ENCODE results near the gene MSI1.

Gene MSI1

DNA sequence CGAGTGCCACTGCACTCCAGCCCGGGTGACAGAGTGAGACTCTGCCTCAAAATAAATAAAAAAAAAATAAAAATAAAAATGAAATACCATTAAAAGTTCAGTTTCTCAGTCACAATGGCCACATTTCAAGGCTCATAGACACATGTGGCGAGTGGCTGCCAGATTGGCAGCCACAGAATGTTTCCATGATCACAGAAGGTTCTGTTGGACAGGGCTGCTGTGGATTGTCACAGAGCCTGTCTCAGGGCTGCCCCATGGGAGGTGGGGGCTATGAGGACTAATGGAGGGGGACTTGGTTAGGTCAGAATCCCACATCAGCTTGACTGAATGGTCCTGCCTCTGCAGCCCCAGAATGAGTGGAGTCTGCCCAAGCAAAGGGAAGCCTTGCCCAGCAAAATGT, 37.6 kb downstream of the MSI1 start:
- no peak for DNase-seq (ENCODE audit: low read depth, low spot score)
- H3K27ac ChIP-seq = no peak overlapping the region

DNA sequence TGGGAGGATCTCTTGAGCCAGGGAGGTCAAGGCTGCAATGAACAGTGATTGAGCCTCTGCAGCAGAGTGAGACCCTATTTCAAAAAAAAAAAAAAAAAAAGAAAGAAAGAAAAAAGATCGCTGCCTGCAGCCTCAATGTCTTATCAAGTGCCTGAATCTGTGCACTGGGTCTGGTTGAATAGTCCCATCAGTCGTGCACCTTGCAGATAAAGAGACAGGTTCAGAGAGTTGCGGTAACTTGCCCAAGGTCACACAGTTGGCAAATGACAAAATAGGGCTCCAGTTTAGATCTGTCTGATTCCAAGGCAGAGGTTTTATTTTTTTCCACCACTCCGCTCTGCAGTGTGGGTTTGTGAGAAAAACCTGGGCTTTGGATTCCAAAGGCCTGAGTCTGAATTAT, 40.7 kb downstream of the MSI1 start:
- DNase-seq (ENCODE audit: low read depth, low spot score) = no peak
- H3K27ac ChIP-seq = no peak overlapping the region

- H3K27ac ChIP-seq = no peak within 1 kb of the TSS
- DNase-seq (ENCODE audit: low read depth, low spot score) = no peak
These were observed 41.4 kb downstream of the MSI1 start, which contains the start of gene PLA2G1B for GRCh38 chr12:120327593-120327992. Gene PLA2G1B, minus strand, starts transcription at chr12:120327779. Its CDS starts 26 bp downstream, at chr12:120327753.

DNA sequence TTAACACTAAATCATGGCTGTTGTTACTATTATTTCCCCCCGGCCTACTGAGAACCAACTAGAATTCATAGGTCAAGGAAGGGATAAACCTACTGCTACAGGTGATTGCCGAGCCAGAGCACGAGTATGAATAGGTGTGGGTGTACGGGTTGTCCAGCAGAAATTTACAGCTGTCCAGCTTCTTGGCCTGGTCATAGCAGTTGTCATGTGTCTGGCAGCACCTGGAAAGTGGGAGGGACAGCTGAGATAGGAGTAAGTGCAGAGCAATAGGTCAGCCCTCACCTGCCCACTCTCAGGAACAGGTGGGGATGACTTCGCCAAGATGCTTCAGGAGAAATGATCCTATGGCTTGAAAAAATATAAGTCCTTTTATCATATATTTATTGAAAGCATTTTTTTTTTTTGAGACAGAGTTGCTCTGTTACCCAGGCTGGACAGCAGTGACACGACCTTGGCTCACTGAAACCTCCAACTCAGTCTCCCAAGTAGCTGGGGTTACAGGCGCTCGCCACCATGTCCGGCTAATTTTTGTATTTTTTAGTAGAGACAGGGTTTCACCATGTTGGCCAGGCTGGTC, 44.0 kb downstream of the MSI1 start:
- no peak overlapping the region for H3K27ac ChIP-seq
- DNase-seq (ENCODE audit: low read depth, low spot score) = no peak

GRCh38 chr12:120323772-120324171, 45.2 kb downstream of the MSI1 start:
- H3K27ac ChIP-seq = no peak overlapping the region
- no peak for DNase-seq (ENCODE audit: low read depth, low spot score)

GRCh38 chr12:120321382-120322202, 47.4 kb downstream of the MSI1 start:
- no peak overlapping the region for H3K27ac ChIP-seq
- no peak for DNase-seq (ENCODE audit: low read depth, low spot score)

DNA sequence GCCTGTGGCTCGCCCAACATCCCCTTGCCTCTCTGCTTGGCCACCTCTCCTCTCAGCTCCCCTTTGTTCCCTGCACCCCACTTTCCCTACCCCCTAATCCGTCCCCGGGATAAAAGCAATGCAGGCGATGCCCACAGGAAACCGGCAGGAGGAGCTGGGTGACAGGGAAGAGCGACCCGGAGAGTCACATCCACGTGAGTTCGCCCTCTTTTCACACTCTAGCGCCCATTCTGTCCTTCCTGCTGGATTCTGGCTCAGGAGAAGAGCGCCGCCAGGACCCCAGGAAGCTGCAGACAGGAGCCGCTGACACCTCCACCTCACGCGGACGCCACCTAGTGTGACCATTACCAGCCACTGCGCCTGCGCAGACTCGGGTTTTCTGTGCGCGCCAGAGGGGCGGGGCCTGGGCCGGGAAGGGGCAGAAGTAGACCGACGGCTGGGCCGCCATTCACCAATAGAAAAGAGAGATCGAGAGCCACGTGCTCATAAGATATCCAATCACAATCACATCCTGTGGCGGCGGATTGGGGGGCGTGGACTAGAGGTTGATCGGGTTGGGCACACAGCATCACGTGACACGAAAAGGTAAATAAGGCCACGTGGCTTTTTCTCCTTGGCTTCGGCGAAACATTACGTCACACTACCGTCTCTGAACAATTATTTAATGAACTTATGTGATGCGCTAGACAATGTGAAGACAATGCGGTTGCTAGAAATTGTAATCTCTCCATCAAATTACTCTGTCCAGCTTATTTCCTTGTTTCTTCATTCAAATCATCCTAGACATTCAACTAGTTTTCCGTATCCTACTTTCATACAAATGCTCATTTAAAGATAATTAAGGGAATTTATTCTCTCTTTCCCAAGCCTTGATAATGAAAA, 51.5 kb downstream of the MSI1 start:
- peak overlapping the region; percentile 55 for H3K27ac ChIP-seq
- peak; percentile 98 for DNase-seq (ENCODE audit: low read depth, low spot score)

GRCh38 chr12:120316798-120317223, 52.2 kb downstream of the MSI1 start:
- DNase-seq (ENCODE audit: low read depth, low spot score) = no peak
- H3K27ac ChIP-seq = peak overlapping the region; percentile 55

DNA sequence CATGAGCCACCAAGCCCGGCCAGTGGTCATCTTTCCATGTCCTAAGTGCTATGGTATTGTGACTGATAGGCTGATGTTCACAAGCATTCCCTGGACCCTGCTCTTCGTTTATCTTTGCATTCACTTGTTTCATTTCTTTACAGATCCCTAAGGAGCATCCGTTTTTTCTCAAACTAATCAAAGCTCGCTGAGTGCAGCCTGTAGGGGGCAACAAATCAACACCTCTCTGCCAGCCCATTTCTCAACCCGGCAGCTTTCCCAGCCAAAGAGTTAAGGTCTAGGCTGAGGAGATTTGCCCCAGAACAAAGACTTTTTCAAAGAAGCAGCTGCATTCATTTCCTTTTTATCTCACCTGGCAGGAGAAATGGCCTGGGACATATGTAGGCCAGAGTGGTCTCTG, 54.7 kb downstream of the MSI1 start:
- no peak overlapping the region for H3K27ac ChIP-seq

GRCh38 chr12:120301962-120302815, 66.8 kb downstream of the MSI1 start, which contains the start of gene SIRT4:
Gene SIRT4, plus strand, starts transcription at chr12:120302321. Its CDS starts 1,241 bp downstream, at chr12:120303562.
- DNase-seq (ENCODE audit: low read depth, low spot score) = peak; percentile 63
- no peak within 1 kb of the TSS for H3K27ac ChIP-seq

More for the DNA sequence above, 54.7 kb downstream of the MSI1 start:
- DNase-seq (ENCODE audit: low read depth, low spot score) = no peak

- DNase-seq (ENCODE audit: low read depth, low spot score) = peak; percentile 96
- peak within 1 kb of the TSS; percentile 98 for H3K27ac ChIP-seq
These were observed 76.1 kb downstream of the MSI1 start, which contains the start of gene RNU4-1 for GRCh38 chr12:120292661-120293531. Gene RNU4-1, minus strand, starts transcription at chr12:120293237.

GRCh38 chr12:120292411-120292660, 76.6 kb downstream of the MSI1 start:
- DNase-seq (ENCODE audit: low read depth, low spot score) = no peak

More at GRCh38 chr12:120292411-120292660, 76.6 kb downstream of the MSI1 start:
- peak overlapping the region; percentile 98 for H3K27ac ChIP-seq

Data from epithelial cell of prostate (primary cell).